Transverse colon (tissue), 4 donors: ENCODE measurements around the gene NEDD4L.

ENCODE experiments used
- POLR2A ChIP-seq: fragments of 450-650 bp; IDR thresholded peaks from one replicate; pipeline ENCODE4 v1.6.1; 2016; ENCODE audit warnings: antibody characterized with exemption, mild to moderate bottlenecking, moderate library complexity
- POLR2AphosphoS5 ChIP-seq, 3 donors: sonication (generic); formaldehyde crosslinking; IDR thresholded peaks; one replicate each; pipeline ENCODE4 v1.6.1; 2016; ENCODE audit warnings: antibody characterized with exemption in 3 of 3
- TF ChIP-seq, protein P1 (sequence below), 5 experiments: fragments of 200-600 bp in 3 of 5; fragments of 450-650 bp in 2 of 5; sonication (generic) in 3 of 5; IDR thresholded peaks; 1 replicate in 2 of 5; 2 replicates in 3 of 5; pipeline ENCODE4 v1.5.1; 2016 to 2017; ENCODE audit warnings: antibody characterized with exemption in 5 of 5, inconsistent platforms in 3 of 5, mild to moderate bottlenecking in 2 of 5, moderate library complexity in 1 of 5

DNA sequence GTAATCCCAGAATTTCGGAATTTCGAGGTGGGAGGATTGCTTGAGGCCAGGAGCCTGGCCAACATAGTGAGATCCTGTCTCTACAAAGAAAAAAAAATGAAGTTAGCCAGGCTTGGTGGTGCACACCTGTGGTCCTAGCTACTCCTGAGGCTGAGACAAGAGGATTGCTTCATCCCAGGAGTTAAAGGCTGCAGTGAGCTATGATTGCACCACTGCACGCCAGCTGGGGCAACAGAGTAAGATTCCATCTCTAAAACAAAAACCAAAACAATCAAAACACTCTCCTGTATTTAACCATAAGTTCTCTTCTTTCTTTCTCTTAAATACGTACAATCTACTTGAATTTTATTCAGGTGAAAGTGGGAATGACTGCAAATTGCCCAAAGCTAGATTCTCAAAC is 33.8 kb upstream of the NEDD4L start:
- TF ChIP-seq POLR2A (no peak), POLR2AphosphoS5 (IDR thresholded peaks at IDR 0.05) (no peak)
- TF ChIP-seq, protein P1, sequence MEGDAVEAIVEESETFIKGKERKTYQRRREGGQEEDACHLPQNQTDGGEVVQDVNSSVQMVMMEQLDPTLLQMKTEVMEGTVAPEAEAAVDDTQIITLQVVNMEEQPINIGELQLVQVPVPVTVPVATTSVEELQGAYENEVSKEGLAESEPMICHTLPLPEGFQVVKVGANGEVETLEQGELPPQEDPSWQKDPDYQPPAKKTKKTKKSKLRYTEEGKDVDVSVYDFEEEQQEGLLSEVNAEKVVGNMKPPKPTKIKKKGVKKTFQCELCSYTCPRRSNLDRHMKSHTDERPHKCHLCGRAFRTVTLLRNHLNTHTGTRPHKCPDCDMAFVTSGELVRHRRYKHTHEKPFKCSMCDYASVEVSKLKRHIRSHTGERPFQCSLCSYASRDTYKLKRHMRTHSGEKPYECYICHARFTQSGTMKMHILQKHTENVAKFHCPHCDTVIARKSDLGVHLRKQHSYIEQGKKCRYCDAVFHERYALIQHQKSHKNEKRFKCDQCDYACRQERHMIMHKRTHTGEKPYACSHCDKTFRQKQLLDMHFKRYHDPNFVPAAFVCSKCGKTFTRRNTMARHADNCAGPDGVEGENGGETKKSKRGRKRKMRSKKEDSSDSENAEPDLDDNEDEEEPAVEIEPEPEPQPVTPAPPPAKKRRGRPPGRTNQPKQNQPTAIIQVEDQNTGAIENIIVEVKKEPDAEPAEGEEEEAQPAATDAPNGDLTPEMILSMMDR (IDR thresholded peaks at IDR 0.05) = no peak
